GM19035 (cell line): ENCODE measurements around the gene PDIA2.
"Not testable (repeated sequence)": the region's sequence is repeated elsewhere in the genome, so short reads cannot be mapped to it uniquely, and the experiment has no call there.

Source experiments
- ATAC-seq: cut with Tn5 transposase; IDR thresholded peaks from one replicate; pipeline ENCODE4 v1.9.1; 2021; ENCODE audit not compliant: unreplicated experiment

The PDIA2 gene

GRCh38 chr16:263944-264343 is 19.0 kb upstream of the PDIA2 start:
- ATAC-seq, result no peak

DNA sequence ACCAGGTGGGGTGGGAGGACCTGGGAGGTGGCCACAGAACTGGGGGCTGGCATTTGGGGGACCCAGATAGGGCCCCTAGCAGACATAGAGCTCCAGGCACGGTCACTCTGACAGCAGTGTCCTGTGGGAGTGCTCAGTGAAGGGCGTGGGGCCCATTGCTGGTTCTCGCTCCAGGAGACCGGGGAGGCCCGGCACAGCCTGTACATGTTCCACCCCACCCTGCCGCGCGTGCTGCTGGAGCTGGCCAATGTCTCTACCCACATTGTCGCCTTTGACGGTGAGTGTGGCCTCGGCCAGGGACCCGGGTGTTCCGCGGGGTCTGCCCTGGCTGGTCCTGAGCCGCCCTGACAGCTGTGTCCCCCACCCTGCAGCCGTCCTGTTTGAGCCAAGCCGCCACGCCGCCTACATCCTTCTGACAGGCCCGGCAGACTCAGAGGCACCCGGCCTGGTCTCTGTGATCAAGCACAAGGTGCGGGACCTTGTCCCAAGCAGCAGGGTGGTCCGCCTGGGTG is 18.5 kb upstream of the PDIA2 start:
- no peak for ATAC-seq

- ATAC-seq, result no peak
Observed at GRCh38 chr16:265002-265529, 17.9 kb upstream of the PDIA2 start.

- no peak for ATAC-seq
Observed at GRCh38 chr16:265711-266110, 17.3 kb upstream of the PDIA2 start.

- no peak for ATAC-seq
Observed at GRCh38 chr16:266258-267164, 16.5 kb upstream of the PDIA2 start.

DNA sequence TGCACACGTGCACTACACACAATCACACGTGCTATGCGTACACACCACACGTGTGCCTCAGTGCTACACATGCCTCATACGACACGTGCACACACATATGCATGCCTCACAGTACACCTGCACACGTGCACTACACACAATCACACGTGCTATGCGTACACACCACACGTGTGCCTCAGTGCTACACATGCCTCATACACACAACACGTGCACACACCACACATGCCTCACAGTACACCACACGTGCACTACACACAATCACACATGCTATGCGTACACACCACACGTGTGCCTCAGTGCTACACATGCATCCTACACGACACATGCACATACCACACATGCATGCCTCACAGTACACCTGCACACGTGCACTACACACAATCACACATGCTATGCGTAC is 15.4 kb upstream of the PDIA2 start:
- not testable (repeated sequence) for ATAC-seq

- no peak for ATAC-seq
Observed at GRCh38 chr16:268141-269053, 14.6 kb upstream of the PDIA2 start.

GRCh38 chr16:269061-269796 is 13.7 kb upstream of the PDIA2 start:
- ATAC-seq, result no peak

DNA sequence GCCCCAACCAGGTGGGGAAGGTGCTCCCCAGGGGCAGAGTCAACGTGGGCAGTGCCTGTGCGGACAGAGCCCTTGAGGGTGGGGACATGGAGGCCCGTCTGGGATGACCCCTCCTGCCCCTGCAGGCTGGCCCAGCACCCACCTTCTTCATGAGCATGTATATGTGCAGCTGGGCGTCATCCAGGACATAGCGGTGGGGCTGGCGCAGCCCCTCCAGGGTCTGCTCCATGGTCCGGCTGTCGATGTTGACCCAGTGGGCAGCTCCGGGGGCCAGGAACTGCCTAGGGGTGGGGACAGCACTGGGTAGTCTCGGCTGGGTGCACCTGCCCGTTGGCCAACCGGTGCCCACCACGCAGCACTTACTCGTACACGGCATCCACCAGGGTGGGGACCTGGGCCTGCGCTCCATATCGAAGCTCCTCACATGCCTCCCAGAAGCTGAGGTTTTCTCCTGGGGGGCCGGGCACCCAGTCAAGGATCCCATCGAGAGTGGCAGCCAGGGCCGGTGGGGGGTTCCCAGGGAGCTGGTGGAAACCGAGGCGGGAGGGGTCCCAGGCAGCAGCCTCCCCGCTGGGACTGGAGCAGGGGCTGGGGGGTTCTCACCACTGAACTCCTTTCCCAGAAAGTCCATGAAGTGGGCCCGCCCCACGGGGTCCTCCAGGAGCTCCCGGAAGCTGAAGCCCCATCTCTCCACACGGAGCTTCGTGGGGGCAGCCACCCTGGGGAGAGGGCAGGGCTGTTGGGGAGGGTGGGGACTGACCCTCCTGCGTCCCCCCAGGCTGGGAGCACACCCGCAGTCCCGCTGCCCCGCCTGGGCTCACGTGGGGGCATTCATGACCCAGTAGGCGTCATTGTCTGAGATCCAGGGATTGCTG is 12.3 kb upstream of the PDIA2 start:
- no peak for ATAC-seq

DNA sequence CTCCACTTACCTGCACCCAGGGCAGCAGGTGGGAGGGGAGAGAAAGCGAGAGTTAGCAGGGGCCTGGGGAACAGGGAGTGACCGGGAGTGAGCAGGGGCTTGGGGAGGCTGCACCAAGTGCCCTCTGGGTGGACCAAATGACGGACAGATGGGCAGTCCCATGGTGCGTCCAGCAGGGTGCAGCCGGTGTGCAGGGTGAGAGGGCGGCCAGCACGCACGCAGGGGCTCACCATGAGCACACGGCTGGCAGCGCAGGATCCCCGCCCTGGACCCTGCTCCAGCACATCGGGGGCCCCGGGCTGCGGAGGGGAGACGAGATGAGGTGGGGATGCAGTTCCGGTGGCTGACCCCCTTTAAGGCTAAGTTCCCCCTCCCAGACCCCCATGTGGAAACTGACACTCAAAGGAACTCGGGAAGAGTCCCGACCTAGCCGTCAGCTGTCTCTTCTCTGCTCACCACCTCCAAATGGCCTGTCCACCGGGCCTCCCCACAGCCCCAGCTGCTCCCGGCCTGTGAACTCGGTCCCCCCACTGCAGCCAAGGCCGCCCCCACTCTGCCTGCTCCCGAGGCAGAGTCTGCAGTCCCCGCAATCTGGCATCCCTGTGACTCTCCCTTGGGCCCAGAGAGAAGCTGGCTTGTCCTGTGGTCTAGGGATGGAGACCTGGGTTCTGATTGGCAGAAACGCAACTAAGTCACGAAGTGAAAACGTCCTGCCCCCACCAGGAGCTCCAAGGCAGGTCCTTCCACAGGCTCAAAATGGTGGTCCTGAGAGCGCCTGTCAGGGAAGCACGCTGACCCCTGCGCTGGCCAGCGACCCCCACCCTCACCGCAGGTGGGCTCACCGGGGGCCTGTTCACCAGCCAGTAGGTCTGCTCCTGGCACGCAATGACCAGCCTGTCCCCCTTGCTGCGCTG is 10.1 kb upstream of the PDIA2 start:
- ATAC-seq, result no peak

GRCh38 chr16:273547-274421 is 9.2 kb upstream of the PDIA2 start:
- ATAC-seq, result no peak

DNA sequence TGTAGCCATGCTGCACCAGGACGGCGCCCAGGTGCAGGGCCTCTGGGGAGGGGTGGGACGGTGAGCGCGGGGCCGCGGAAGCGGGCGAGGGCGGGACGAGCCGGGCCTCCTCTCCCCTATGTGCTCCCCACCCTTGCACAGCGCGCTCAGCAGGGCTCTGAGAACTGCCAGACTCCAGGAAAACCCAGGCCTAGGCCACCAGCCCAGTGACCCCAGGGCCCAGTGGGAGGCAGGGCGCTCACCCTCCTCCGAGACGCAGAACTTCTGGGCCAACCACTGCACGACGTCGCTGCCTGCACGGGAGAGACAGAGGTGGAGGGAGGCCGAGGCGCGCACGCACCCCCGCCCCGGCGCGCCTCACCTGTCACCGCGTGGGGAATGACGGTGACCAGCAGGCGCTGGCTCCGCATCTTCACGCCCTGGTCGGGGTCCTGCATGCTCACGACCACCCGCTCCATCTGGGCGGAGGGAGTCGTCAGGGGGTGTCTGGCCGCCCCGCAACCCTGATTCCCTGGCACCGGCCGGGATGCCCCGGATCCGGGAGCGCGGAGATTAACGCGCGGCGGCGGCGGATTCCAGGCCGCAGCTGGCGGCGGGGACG is 7.8 kb upstream of the PDIA2 start:
- ATAC-seq, result no peak

DNA sequence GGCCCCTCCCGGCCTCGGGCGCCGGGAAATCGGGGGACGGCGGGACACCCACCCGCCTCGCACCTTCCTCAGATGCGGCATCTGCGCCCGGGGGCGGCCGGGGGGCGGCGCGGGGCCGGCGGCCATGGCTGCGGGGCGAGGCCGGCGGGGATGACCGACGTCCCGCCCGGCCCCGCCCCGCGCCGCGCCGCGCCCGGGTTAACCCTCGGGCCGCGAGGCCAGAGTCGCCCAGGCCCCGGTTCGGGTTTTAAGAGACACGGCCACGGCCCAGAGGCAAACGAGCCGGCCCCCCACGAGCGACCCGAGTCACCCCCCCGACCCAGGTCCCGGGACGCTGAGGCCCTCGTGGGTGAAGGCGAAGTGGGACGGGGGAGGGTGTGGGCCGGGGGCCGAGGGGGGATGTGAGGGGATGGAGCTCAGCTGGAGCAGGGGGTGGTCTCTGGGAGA is 7.2 kb upstream of the PDIA2 start, which contains the start of gene RGS11:
Gene RGS11 (minus strand): TSS at position 159 of the 447 bp plus-strand sequence. CDS start 33 bp downstream, at position 126.
- no peak for ATAC-seq

DNA sequence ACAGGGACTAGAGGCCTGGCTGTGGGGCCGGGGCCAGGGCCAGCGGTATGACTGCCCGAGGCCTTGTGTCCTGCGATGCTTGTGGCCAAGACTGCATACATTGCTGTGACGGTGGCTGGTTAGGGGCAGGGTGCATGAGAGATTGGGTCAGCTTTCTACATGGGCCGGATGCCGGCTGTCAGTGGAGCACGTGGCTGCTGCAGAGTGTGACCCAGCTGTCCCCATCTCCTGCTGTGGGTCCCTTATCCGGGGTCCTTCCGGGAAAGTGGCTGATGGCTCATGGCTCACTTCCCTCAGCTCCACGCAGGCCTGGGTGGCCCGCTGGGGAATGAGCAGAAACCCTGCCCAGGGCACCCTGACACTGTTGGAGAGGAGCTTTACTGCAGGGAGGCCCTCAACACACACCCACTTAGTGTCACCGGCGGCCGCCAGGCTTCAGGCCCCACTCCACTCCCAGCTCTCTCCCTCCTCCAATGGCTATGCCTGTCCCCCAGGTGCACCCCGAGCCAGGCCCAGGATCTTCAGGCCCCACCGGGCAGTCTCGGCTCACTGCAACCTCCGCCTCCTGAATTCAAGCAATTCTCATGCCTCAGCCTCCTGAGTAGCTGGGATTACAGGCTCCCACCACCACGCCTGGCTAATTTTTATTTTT is 6.4 kb upstream of the PDIA2 start:
- ATAC-seq, result no peak

DNA sequence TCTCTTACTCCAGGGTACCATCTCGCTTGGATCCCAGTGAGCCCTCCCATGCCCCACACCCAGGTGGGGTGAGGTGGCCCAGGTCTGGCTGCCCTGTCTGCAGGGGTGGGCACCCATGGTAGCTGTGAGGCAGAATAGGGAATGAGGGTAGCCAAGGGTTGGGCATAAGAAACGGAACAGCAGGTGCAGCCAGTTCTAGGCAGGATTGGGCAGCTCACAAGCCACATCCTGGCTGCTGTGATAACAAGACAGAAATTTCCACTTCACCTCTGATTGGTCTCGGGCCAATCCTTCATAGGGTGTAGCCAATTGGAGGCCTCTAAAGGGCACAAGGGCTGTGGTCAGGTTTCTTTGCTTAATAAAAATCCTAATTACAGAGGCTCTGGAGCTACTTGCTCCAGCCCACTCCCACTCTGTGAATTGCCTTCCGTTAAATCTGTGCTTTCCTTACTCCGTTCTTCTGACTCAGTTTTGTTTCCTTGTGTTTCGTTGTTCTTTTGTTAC is 4.0 kb upstream of the PDIA2 start:
- ATAC-seq, result no peak

DNA sequence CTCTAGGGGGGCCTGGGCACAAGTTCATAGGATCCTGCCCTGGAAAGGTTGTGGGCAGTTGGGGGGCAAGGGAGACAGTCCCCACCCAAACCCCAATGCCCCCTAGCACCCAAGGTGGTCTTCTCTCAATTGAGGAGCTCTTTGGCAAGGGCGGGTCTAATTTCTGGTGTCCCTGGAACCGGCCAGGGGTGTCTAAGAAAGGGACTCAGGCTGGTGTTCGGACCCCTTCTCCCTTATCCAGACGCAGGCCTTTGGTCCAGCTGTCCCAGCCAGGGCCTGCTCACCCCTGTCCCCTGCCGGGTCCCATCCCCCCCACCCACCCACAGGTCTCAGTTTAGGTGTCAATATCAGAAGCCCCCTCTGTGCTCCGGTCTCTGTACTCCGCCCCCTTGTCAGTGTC is 3.4 kb upstream of the PDIA2 start:
- ATAC-seq, result no peak
